NK-92 (cell line): ENCODE measurements around the gene CHAD.

Experiments used
- DNase-seq: peaks from one replicate; lab custom pipeline; 2025; ENCODE audit not compliant: unreplicated experiment; lab: John Stamatoyannopoulos, UW

Gene CHAD

GRCh38 chr17:50460831-50461526 is 7.7 kb downstream of the CHAD start:
- DNase-seq: no peak

- DNase-seq: no peak
Measured at GRCh38 chr17:50459756-50460155, 8.9 kb downstream of the CHAD start.

GRCh38 chr17:50458701-50459676 is 9.7 kb downstream of the CHAD start:
- DNase-seq: no peak

- no peak for DNase-seq
Measured at GRCh38 chr17:50458270-50458669, 10.4 kb downstream of the CHAD start.

- DNase-seq: no peak
Measured at GRCh38 chr17:50457621-50458020, 11.1 kb downstream of the CHAD start.

GRCh38 chr17:50453901-50454300 is 14.8 kb downstream of the CHAD start:
- no peak for DNase-seq

GRCh38 chr17:50452630-50453300 is 15.9 kb downstream of the CHAD start:
- no peak for DNase-seq

- no peak for DNase-seq
Measured at GRCh38 chr17:50451943-50452629, 16.6 kb downstream of the CHAD start.

GRCh38 chr17:50448643-50449042 is 20.0 kb downstream of the CHAD start:
- no peak for DNase-seq

GRCh38 chr17:50447870-50448595 is 20.6 kb downstream of the CHAD start:
- DNase-seq: no peak

- DNase-seq: no peak
Measured at GRCh38 chr17:50445730-50446325, 22.9 kb downstream of the CHAD start.

- DNase-seq: no peak
Measured at GRCh38 chr17:50444841-50445715, 23.6 kb downstream of the CHAD start.

- no peak for DNase-seq
Measured at GRCh38 chr17:50443505-50443974, 25.1 kb downstream of the CHAD start.

- DNase-seq: no peak
Measured at GRCh38 chr17:50440838-50441829, 27.5 kb downstream of the CHAD start.

GRCh38 chr17:50440172-50440837 is 28.4 kb downstream of the CHAD start:
- no peak for DNase-seq

- no peak for DNase-seq
Measured at GRCh38 chr17:50439008-50439407, 29.7 kb downstream of the CHAD start.

GRCh38 chr17:50437409-50437808 is 31.3 kb downstream of the CHAD start:
- no peak for DNase-seq
